GM23248 (cell line): ENCODE data around the gene KLF7. TPM values are rescaled to one million over a fixed set of nuclear protein-coding genes. Genes with fewer than 3 reads are reported as not detected.

Experiments
- DNase-seq: peaks from one replicate; pipeline ENCODE4 v3.0.0-alpha.2; 2015
- H2AFZ ChIP-seq: fragments of 200-600 bp; sonication (generic); 2 replicates; pipeline ENCODE4 v1.6.1; 2016; ENCODE audit warnings: antibody characterized with exemption
- H3F3A ChIP-seq: fragments of 200-600 bp; sonication (generic); 2 replicates; pipeline ENCODE4 v1.6.1; 2016; ENCODE audit warnings: mild to moderate bottlenecking, antibody characterized with exemption, mixed run types; ENCODE audit not compliant: insufficient read depth
- H3K27ac ChIP-seq: fragments of 200-600 bp; sonication (generic); 2 replicates; pipeline ENCODE4 v1.5.1; 2016; ENCODE audit warnings: mild to moderate bottlenecking
- H3K27me3 ChIP-seq: fragments of 200-600 bp; sonication (generic); replicated peaks from 2 replicates; pipeline ENCODE4 v1.6.1; 2016; ENCODE audit warnings: mild to moderate bottlenecking; ENCODE audit not compliant: insufficient read depth
- H3K36me3 ChIP-seq: fragments of 200-600 bp; sonication (generic); 2 replicates; pipeline ENCODE4 v1.6.1; 2016; ENCODE audit warnings: low read depth, mild to moderate bottlenecking
- H3K4me1 ChIP-seq: fragments of 200-600 bp; sonication (generic); 2 replicates; pipeline ENCODE4 v1.6.1; 2016; ENCODE audit warnings: mild to moderate bottlenecking; ENCODE audit not compliant: insufficient read depth
- H3K4me2 ChIP-seq: fragments of 200-600 bp; sonication (generic); one replicate; pipeline ENCODE4 v1.6.1; 2016; ENCODE audit warnings: mild to moderate bottlenecking; ENCODE audit not compliant: unreplicated experiment
- H3K4me3 ChIP-seq: fragments of 200-600 bp; sonication (generic); 2 replicates; pipeline ENCODE4 v1.5.1; 2016; ENCODE audit warnings: mild to moderate bottlenecking
- H3K79me2 ChIP-seq: fragments of 200-600 bp; sonication (generic); 2 replicates; pipeline ENCODE4 v1.6.1; 2016; ENCODE audit warnings: mild to moderate bottlenecking; ENCODE audit not compliant: insufficient read depth
- H3K9ac ChIP-seq: fragments of 200-600 bp; sonication (generic); 2 replicates; pipeline ENCODE4 v1.6.1; 2016; ENCODE audit warnings: mild to moderate bottlenecking
- H3K9me2 ChIP-seq: fragments of 200-600 bp; sonication (generic); 2 replicates; pipeline ENCODE4 v1.6.1; 2016; ENCODE audit warnings: mixed run types, mild to moderate bottlenecking, moderate library complexity; ENCODE audit not compliant: insufficient read depth
- H3K9me3 ChIP-seq: fragments of 200-600 bp; sonication (generic); one replicate; pipeline ENCODE4 v1.6.1; 2017; ENCODE audit warnings: low read depth
- H4K20me1 ChIP-seq: fragments of 200-600 bp; sonication (generic); 2 replicates; pipeline ENCODE4 v1.6.0; 2016; ENCODE audit not compliant: insufficient read depth
- EZH2 ChIP-seq: fragments of 200-600 bp; sonication (generic); IDR thresholded peaks from 2 replicates; pipeline ENCODE4 v1.6.1; 2018; ENCODE audit warnings: antibody characterized with exemption, mild to moderate bottlenecking; ENCODE audit not compliant: insufficient read depth, poor library complexity, severe bottlenecking
- EZH2phosphoT487 ChIP-seq: fragments of 200-600 bp; sonication (generic); IDR thresholded peaks from 2 replicates; pipeline ENCODE4 v1.6.1; 2018; ENCODE audit warnings: antibody characterized with exemption, moderate library complexity, mild to moderate bottlenecking, low read depth; ENCODE audit not compliant: insufficient read depth
- WGBS, 2 experiments: methylation state at CpG; one replicate each; pipeline ENCODE4 v1.1.6; 2015 to 2017; ENCODE audit warnings: low lambda C conversion rate in 2 of 2, low coverage in 1 of 2; ENCODE audit errors: missing lambda C conversion rate in 2 of 2; 5-methylcytosine and 5-hydroxymethylcytosine counted together
- in situ Hi-C: fragments of 300-500 bp; cut with MboI; formaldehyde crosslinking; loops from 2 replicates; pipeline ENCODE4 v1.15.0; 2020
- polyA plus RNA-seq: library from polyadenylated mRNA; unstranded; fragments of >200 nt; fragmentation: Nextera tagmentation; extraction: Ambion mirVana; gene quantifications from 2 replicates; pipeline ENCODE4 v1.2.1, GENCODE V29; 2016
- total RNA-seq: library from RNA; depleted of rRNA; stranded (reverse); fragments of >200 nt; shearing (Covaris generic); gene quantifications from 2 replicates; pipeline ENCODE4 v1.2.3, GENCODE V29; 2014

KLF7 gene
- total and polyA plus RNA-seq, 2 experiments from 2014 or later: 22.5 to 39.4 TPM

DNA sequence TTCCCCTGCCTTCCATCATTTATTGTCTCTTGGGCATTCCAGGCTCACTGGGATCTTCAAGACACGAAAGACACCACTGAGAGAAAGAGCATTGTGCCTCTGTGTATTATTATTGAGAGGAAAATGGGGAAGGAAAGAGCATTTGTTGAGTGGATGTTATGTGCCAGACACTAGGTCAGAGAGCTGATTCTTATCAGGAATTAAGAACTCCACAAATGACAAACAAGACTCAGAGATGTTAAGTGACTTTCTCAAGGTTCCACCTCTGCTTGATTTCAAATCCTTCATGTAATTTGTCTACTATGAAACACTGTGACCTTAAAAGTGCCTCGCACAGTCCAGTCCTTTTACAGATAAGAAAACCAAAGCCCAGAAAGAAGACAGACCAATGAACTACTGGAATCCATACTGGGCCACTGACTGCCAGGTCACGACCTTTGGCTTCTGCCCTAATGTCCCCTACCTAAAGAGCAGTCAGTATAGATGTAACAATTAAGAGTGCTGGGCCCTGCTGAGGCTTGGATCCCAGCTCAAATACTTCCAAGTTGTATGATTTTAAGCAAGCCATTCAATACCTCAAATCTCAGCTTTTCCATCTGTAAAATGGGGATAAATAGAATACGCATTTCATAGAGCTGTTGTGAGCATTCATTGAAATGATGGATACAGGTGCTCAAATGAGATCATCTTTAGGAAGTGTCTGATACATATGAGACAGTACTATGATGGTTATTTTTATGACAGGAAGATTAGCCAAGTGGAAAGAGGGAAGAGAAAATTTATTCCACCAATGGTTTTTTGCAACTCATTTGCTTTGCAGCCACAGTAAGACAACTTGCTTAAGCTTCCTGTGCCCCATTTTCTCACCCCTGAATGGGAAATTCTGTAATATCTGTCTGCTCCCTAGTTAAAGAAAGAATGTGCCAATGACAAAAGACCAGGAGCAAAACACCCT, 10.9 kb downstream of the KLF7 start:
- Histone ChIP-seq H3K4me2 (no peak overlapping the region), H4K20me1 (peaks cover 48% of the 10 kb centered on the region)

DNA sequence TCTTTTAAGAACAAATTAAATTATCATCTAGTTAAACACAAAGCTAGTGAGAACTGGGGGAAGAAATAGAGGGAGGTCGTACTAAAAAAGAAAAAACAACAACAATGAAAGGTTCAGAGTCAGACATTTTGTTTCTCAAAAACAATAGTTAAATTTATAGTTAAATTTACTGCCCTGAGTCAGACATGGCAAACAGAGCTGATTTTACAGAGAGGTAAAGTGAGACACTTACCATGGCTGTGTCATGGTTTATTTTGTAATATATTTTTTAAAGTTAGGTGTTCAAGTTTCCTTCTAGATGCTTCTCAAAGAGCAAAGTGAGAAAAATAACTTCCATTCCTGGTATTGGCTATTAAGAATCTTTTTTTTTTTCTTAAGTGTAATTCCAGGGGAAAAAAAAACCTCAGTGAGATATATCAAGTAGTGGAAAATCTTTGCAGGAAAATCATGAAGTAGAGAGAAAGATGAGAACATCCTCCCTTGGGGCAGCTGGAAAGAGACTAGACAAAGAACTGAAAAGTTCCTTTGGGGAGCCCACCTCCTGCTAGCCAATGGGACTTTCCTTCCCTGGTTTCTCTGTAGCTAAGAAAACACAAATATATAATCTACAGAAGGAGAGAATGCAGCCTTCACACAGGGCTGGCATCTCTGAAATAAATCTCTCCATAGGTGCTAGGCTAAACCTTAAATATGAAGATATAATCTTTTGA, 12.3 kb downstream of the KLF7 start:
- H4K20me1 ChIP-seq: peaks cover 37% of the 10 kb centered on the region
- H3K9me2 ChIP-seq: no peaks in the 10 kb centered on the region
- H3K4me3 ChIP-seq: peak overlapping the region; percentile 30; the same call in 1 of the 2 replicates
- DNase-seq: no peak
- in situ Hi-C loops: no loop called here
- H2AFZ ChIP-seq: no peak overlapping the region
- TF ChIP-seq EZH2: no peak
- TF ChIP-seq EZH2phosphoT487: no peak
- H3F3A ChIP-seq: peaks cover 81% of the 10 kb centered on the region
- peak overlapping the region; percentile 43; the same call in 1 of the 2 replicates for H3K9ac ChIP-seq
- peaks cover 98% of the 10 kb centered on the region for H3K4me1 ChIP-seq
- H3K9me3 ChIP-seq: no peaks in the 10 kb centered on the region
- peaks cover 100% of the 10 kb centered on the region for H3K79me2 ChIP-seq
- H3K27me3 ChIP-seq: no peaks in the 10 kb centered on the region
- 88 to 94% methylated on average over 1 of the region's 1 CpG for WGBS, 2 experiments
- peak overlapping the region; percentile 54 for H3K27ac ChIP-seq
- H3K4me2 ChIP-seq: peak overlapping the region; percentile 60
- H3K36me3 ChIP-seq: peaks cover 6% of the 10 kb centered on the region

More for the DNA sequence above, 10.9 kb downstream of the KLF7 start:
- in situ Hi-C loops: no loop called here
- H3K9ac ChIP-seq: no peak overlapping the region
- WGBS, 2 experiments: 84 to 89% methylated on average over 4 of the region's 4 CpGs
- no peaks in the 10 kb centered on the region for H3K9me3 ChIP-seq
- H2AFZ ChIP-seq: no peak overlapping the region
- peak overlapping the region; percentile 16 for H3K27ac ChIP-seq
- peaks cover 82% of the 10 kb centered on the region for H3F3A ChIP-seq
- peaks cover 100% of the 10 kb centered on the region for H3K79me2 ChIP-seq
- no peaks in the 10 kb centered on the region for H3K27me3 ChIP-seq
- H3K9me2 ChIP-seq: no peaks in the 10 kb centered on the region
- DNase-seq: no peak
- no peak for TF ChIP-seq EZH2phosphoT487
- TF ChIP-seq EZH2: no peak
- H3K4me3 ChIP-seq: no peak overlapping the region
- H3K4me1 ChIP-seq: peaks cover 96% of the 10 kb centered on the region
- peaks cover 6% of the 10 kb centered on the region; the same call in 1 of the 2 replicates for H3K36me3 ChIP-seq

DNA sequence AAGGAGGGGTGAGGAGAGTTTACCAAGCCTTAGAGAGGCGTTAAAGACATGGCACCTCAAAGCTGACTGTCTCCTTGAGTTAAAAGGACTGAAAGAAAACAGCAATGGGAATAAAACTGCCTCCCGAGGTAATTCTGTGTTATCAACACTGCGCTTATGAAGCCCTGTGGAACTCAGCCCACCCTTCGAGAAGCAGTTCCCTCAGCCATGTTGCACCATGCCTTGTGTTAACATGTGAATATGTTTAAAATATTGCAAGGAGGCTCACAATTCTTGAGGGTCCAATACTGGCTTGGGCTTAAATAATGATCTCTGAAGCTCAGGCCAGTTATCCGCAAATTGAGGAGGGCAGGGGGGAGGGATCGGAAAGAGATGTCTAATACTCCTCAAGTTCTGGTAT, 14.7 kb downstream of the KLF7 start:
- no peak for TF ChIP-seq EZH2
- no peak for TF ChIP-seq EZH2phosphoT487
- Histone ChIP-seq H3K4me1 (peaks cover 88% of the 10 kb centered on the region), H3K27me3 (no peaks in the 10 kb centered on the region), H3K4me2 (peak overlapping the region; percentile 60), H2AFZ (no peak overlapping the region), H3K9me2 (no peaks in the 10 kb centered on the region), H3K27ac (peak overlapping the region; percentile 54; the same call in 1 of the 2 replicates), H4K20me1 (peaks cover 26% of the 10 kb centered on the region; the same call in 1 of the 2 replicates), H3K79me2 (peaks cover 100% of the 10 kb centered on the region), H3K36me3 (peaks cover 6% of the 10 kb centered on the region), H3K9ac (0 out of 2 replicates have a peak overlapping the region, but pooled peaks have one; percentile 43), H3K9me3 (no peaks in the 10 kb centered on the region), H3F3A (peaks cover 71% of the 10 kb centered on the region), H3K4me3 (no peak overlapping the region)
- in situ Hi-C loops: no loop called here
- 76 to 91% methylated on average over 5 to 6 of the region's 6 CpGs for WGBS, 2 experiments
- no peak for DNase-seq

DNA sequence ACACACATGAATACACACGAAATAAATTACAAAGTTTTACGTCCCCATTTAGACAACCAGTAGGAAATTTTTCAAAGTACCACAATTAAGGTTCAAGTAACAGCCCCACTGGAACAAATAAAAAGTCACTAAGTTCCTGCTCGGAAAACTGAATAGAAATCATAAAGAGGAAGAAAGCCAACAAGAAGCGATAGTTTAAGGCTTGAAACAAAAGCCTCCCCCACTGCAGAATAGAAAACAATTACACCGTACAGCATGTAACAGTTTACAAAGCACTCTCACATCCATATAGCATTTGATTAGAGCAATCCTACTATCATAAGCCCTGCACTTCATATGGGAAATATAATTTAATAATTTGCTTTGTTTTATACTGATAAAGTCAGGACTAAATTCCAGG, 15.5 kb downstream of the KLF7 start:
- Histone ChIP-seq H3K36me3 (peaks cover 12% of the 10 kb centered on the region), H3K4me3 (no peak overlapping the region), H3K4me1 (peaks cover 81% of the 10 kb centered on the region), H3K9me2 (no peaks in the 10 kb centered on the region), H2AFZ (no peak overlapping the region), H3K27me3 (no peaks in the 10 kb centered on the region), H3K9me3 (no peaks in the 10 kb centered on the region), H3K79me2 (peaks cover 100% of the 10 kb centered on the region), H4K20me1 (peaks cover 22% of the 10 kb centered on the region; the same call in 1 of the 2 replicates), H3F3A (peaks cover 63% of the 10 kb centered on the region), H3K4me2 (peak overlapping the region; percentile 33), H3K27ac (peak overlapping the region; percentile 7; the same call in 1 of the 2 replicates), H3K9ac (no peak overlapping the region)
- 80 to 87% methylated on average over 5 of the region's 5 CpGs for WGBS, 2 experiments
- TF ChIP-seq EZH2 (no peak), EZH2phosphoT487 (no peak)
- no peak for DNase-seq
- in situ Hi-C loops: no loop called here
